ENCODE measurements around the gene MAPRE3.

The MAPRE3 gene

GRCh38 chr2:27041752-27042151, 71.3 kb downstream of the MAPRE3 start:
- TF ChIP-seq, protein P1, sequence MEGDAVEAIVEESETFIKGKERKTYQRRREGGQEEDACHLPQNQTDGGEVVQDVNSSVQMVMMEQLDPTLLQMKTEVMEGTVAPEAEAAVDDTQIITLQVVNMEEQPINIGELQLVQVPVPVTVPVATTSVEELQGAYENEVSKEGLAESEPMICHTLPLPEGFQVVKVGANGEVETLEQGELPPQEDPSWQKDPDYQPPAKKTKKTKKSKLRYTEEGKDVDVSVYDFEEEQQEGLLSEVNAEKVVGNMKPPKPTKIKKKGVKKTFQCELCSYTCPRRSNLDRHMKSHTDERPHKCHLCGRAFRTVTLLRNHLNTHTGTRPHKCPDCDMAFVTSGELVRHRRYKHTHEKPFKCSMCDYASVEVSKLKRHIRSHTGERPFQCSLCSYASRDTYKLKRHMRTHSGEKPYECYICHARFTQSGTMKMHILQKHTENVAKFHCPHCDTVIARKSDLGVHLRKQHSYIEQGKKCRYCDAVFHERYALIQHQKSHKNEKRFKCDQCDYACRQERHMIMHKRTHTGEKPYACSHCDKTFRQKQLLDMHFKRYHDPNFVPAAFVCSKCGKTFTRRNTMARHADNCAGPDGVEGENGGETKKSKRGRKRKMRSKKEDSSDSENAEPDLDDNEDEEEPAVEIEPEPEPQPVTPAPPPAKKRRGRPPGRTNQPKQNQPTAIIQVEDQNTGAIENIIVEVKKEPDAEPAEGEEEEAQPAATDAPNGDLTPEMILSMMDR (IDR thresholded peaks at IDR 0.05) = no peak
- Mint-ChIP-seq H3K4me3 (no peak overlapping the region), H3K9me3 (no peaks in the 10 kb centered on the region), H3K4me1 (peaks cover 14% of the 10 kb centered on the region), H3K27ac (no peak overlapping the region), H3K27me3 (ENCODE audit: low read depth, poor library complexity) (no peaks in the 10 kb centered on the region), H3K36me3 (ENCODE audit: low read depth) (peaks cover 22% of the 10 kb centered on the region)
- no peak for DNase-seq

DNA sequence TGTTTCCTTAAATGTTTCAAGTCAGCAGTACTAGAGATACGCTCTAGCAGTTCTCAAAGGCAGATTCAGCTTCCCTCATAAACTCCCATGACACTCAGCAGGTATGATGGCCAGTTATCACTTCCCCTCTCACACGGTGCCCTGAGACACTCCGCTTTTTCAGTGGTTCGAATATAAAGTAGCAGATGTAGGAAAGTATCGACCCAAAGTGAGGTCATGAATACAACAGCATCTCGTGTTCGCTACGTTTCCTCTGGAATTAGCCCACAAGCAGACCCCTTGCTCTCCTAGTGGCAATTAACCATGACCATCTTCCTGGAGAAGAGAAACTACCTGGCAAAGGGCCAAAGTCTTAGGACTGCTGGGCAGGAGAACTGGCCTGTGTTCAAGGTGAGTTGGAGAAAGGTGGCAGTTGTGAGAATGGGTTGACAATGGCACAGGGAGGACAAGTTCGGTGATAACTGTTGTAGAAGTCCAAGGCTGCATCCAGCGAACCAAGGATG, 71.8 kb downstream of the MAPRE3 start:
- TF ChIP-seq, protein P1 (IDR thresholded peaks at IDR 0.05) = no peak
- no peaks in the 10 kb centered on the region for H3K27me3 Mint-ChIP-seq (ENCODE audit: low read depth, poor library complexity)
- peak overlapping the region; percentile 36 for H3K27ac Mint-ChIP-seq

DNA sequence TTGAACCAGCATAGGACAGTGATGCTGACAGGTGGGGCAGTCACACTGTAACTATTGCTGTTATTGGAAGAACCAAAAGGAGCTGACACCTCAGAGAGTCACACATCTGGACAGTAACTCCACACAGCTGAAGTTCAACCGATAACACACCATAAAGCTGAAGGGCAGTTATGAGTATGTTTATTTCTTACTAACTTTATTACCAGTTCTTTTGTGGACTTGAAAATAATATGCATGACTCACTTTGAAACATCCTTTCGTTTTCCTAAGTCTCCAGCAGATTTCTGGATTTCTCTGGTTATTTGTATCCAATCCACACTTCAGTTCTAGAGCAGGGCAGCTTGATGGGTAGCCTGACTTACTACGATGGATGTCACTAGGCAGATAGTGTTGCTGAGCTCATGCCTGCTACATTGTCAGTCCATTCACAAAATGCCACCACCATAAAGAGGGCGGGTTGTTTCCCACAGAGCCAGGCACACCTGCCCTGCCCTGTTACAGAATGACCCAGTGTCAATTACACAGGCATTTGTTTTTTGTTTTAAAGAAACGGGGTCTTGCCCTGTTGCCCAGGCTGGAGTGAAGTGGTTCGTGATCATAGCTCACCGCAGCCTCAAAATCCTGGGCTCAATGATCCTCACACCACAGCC, 72.7 kb downstream of the MAPRE3 start:
- TF ChIP-seq, protein P1 (IDR thresholded peaks at IDR 0.05) = no peak
- no peak overlapping the region for H3K27ac Mint-ChIP-seq
- peaks cover 4% of the 10 kb centered on the region for H3K9me3 Mint-ChIP-seq
- DNase-seq = no peak
- H3K4me1 Mint-ChIP-seq = peaks cover 18% of the 10 kb centered on the region
- no peaks in the 10 kb centered on the region for H3K27me3 Mint-ChIP-seq (ENCODE audit: low read depth, poor library complexity)
- H3K36me3 Mint-ChIP-seq (ENCODE audit: low read depth) = peaks cover 22% of the 10 kb centered on the region
- H3K4me3 Mint-ChIP-seq = no peak overlapping the region

More for the DNA sequence above, 71.8 kb downstream of the MAPRE3 start:
- Mint-ChIP-seq H3K4me1 (peaks cover 14% of the 10 kb centered on the region), H3K36me3 (ENCODE audit: low read depth) (peaks cover 18% of the 10 kb centered on the region), H3K9me3 (no peaks in the 10 kb centered on the region), H3K4me3 (no peak overlapping the region)
- DNase-seq = no peak

- peak overlapping the region; percentile 99 for H3K27ac Mint-ChIP-seq
- H3K27me3 Mint-ChIP-seq (ENCODE audit: low read depth, poor library complexity) = peaks cover 14% of the 10 kb centered on the region
- peaks cover 26% of the 10 kb centered on the region for H3K4me1 Mint-ChIP-seq
- TF ChIP-seq, protein P1 (IDR thresholded peaks at IDR 0.05) = no peak
- H3K4me3 Mint-ChIP-seq = peak overlapping the region; percentile 94
- peaks cover 19% of the 10 kb centered on the region for H3K36me3 Mint-ChIP-seq (ENCODE audit: low read depth)
- DNase-seq = peak; percentile 62
- peaks cover 15% of the 10 kb centered on the region for H3K9me3 Mint-ChIP-seq
Observed at GRCh38 chr2:27049422-27050280, 79.2 kb downstream of the MAPRE3 start.

DNA sequence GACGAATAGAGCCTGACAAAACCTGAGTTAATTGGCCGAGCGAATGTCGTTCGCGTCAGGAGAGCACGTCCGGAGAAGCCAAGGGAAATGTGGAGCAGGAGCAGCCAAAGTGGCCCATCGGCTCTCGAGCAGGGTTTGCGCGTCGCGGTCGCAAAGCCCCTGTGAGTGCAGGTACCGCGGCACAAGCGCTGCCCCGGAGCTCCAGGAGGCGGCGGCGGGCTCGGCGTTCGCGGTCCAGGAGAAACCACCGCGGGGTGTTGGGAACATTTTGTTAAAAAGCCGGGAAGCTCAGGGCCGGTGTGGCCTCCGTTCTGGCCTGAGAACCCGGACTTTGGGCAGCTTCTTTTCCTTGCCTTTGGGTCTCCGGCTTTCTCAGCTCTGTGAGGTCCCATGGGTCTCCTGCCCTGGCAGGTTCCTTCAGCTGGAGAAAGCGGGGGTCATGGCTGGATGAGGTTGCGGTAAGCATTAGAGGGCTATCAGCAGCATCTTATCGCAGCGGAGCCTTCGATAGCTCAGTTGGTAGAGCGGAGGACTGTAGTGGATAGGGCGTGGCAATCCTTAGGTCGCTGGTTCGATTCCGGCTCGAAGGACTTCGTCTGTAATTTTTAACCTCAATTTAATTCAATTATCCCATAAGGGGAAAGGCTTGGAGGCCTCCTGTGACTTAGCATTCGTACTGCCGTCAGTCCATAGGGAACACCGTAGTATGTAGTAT, 80.0 kb downstream of the MAPRE3 start:
- TF ChIP-seq, protein P1 (IDR thresholded peaks at IDR 0.05) = peak; percentile 40
- peaks cover 14% of the 10 kb centered on the region for H3K27me3 Mint-ChIP-seq (ENCODE audit: low read depth, poor library complexity)
- peak overlapping the region; percentile 94 for H3K4me3 Mint-ChIP-seq
- peak overlapping the region; percentile 99 for H3K27ac Mint-ChIP-seq
- peaks cover 26% of the 10 kb centered on the region for H3K4me1 Mint-ChIP-seq
- peaks cover 26% of the 10 kb centered on the region for H3K36me3 Mint-ChIP-seq (ENCODE audit: low read depth)
- peak; percentile 93 for DNase-seq
- H3K9me3 Mint-ChIP-seq = peaks cover 15% of the 10 kb centered on the region

All from nephron progenitor cell (in vitro differentiated cells).